BLaER1 (cell line): ENCODE results near the gene MEIS2.

Source experiments
- H3K27ac ChIP-seq: shearing (Covaris generic); formaldehyde crosslinking; 2 replicates; pipeline ENCODE4 v1.8.1; 2022
- H3K27me3 ChIP-seq: shearing (Covaris generic); formaldehyde crosslinking; 2 replicates; pipeline ENCODE4 v1.8.1; 2022
- H3K36me3 ChIP-seq: shearing (Covaris generic); formaldehyde crosslinking; 2 replicates; pipeline ENCODE4 v1.8.1; 2022
- H3K4me1 ChIP-seq: shearing (Covaris generic); formaldehyde crosslinking; 2 replicates; pipeline ENCODE4 v1.8.1; 2022
- H3K4me2 ChIP-seq: shearing (Covaris generic); formaldehyde crosslinking; 2 replicates; pipeline ENCODE4 v1.8.1; 2022
- H3K4me3 ChIP-seq: shearing (Covaris generic); formaldehyde crosslinking; 2 replicates; pipeline ENCODE4 v1.8.1; 2022
- H3K9ac ChIP-seq: shearing (Covaris generic); formaldehyde crosslinking; 2 replicates; pipeline ENCODE4 v1.8.1; 2022
- H3K9me3 ChIP-seq: shearing (Covaris generic); formaldehyde crosslinking; 2 replicates; pipeline ENCODE4 v1.8.1; 2022
- H4K20me1 ChIP-seq: shearing (Covaris generic); formaldehyde crosslinking; 2 replicates; pipeline ENCODE4 v1.8.1; 2022
- Cebpa-rat ChIP-seq: shearing (Covaris generic); IDR thresholded peaks from 2 replicates; pipeline ENCODE4 v1.8.1; 2022

Gene MEIS2

DNA sequence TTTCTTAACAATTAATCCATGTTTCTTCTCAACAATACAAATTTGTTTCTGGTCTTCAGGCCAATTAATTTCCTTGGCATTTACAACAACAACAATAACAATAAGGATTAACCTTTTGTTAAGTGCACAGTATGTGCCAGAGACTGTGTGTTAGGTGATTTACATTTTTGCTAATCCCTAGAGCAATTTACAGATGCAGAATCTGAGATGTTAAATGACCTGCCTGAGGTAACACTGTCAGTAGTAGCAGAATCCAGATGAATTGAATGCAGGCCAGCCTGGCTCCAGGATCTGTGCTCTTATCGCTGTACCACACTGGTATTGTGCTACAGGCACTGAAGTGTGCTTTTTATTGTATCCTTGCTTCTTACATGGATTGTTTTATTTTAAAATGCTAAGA lies 122.2 kb downstream of the MEIS2 start:
- H3K4me1 ChIP-seq = no peaks in the 10 kb centered on the region
- no peak overlapping the region for H3K9ac ChIP-seq
- H4K20me1 ChIP-seq = no peaks in the 10 kb centered on the region
- no peak overlapping the region for H3K4me3 ChIP-seq
- no peaks in the 10 kb centered on the region for H3K27me3 ChIP-seq
- no peak overlapping the region for H3K4me2 ChIP-seq
- no peaks in the 10 kb centered on the region for H3K36me3 ChIP-seq
- no peak for TF ChIP-seq Cebpa-rat
- H3K27ac ChIP-seq = no peak overlapping the region
- H3K9me3 ChIP-seq = no peaks in the 10 kb centered on the region

DNA sequence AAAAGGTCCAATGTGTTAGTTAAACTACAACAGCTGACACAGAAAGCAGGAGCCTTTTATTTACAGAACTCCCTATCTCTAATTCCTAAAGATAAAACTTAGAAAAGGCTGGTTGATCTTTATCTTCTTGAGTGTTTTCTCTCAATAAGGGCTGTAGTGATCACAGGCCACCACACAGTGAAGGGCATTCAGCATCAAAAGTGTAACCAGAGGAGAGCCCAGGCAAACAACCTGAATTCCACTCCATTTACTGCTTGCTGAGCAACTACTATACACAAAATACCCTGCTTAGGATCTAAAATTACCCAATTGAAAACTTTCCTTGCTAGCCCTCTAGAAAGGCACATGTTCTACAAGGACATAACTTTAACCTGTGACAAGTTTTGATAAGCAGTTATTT lies 122.7 kb downstream of the MEIS2 start:
- TF ChIP-seq Cebpa-rat = no peak
- Histone ChIP-seq H3K36me3 (no peaks in the 10 kb centered on the region), H3K9ac (no peak overlapping the region), H3K27ac (no peak overlapping the region), H3K4me2 (no peak overlapping the region), H3K27me3 (no peaks in the 10 kb centered on the region), H3K4me3 (no peak overlapping the region), H3K9me3 (no peaks in the 10 kb centered on the region), H3K4me1 (no peaks in the 10 kb centered on the region), H4K20me1 (no peaks in the 10 kb centered on the region)

DNA sequence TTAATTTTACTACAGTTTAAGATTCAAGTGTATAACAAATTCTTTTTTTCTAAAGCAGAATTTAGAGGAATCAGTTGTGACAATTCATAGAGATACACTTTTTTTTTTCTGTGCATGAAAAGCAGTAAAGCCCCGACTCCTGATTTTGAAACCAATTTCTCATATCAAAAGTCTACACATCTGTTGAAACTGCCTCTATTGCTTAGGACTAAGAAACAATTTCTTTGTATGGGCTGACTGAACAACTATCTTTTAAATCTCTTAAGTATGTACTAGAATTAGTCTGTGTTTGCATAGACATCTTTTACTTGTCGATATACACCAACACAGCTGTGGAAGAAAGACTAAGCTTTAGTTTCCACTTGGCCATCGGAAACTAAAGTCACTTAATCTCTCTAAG lies 127.6 kb downstream of the MEIS2 start:
- Histone ChIP-seq H3K36me3 (no peaks in the 10 kb centered on the region), H3K27me3 (no peaks in the 10 kb centered on the region), H3K9me3 (no peaks in the 10 kb centered on the region), H3K4me3 (no peak overlapping the region), H3K4me1 (no peaks in the 10 kb centered on the region), H4K20me1 (no peaks in the 10 kb centered on the region), H3K9ac (no peak overlapping the region), H3K27ac (no peak overlapping the region), H3K4me2 (no peak overlapping the region)
- TF ChIP-seq Cebpa-rat = no peak

DNA sequence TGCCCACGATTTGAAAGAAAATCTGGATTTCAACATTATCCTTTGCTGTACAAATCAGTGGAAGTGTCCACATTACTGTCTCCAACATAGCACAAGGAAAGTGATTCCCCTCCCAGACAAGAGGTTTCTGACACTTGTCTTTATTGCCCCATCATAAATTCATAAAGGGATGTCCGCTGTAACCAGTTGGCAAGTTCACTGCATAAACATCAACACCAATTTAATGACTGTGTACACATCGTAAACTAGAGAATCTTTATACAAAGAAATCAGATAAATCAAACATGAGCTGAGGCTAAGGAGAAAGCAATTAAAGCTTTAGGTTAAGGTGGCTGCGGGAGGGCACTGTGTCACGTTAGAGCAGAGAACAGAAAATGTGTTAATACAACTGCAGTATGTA lies 129.8 kb downstream of the MEIS2 start:
- TF ChIP-seq Cebpa-rat = no peak
- H3K27me3 ChIP-seq = no peaks in the 10 kb centered on the region
- H3K36me3 ChIP-seq = no peaks in the 10 kb centered on the region
- no peaks in the 10 kb centered on the region for H3K4me1 ChIP-seq
- H3K27ac ChIP-seq = no peak overlapping the region
- no peaks in the 10 kb centered on the region for H3K9me3 ChIP-seq
- H3K4me2 ChIP-seq = no peak overlapping the region
- no peaks in the 10 kb centered on the region for H4K20me1 ChIP-seq
- no peak overlapping the region for H3K4me3 ChIP-seq
- H3K9ac ChIP-seq = no peak overlapping the region

DNA sequence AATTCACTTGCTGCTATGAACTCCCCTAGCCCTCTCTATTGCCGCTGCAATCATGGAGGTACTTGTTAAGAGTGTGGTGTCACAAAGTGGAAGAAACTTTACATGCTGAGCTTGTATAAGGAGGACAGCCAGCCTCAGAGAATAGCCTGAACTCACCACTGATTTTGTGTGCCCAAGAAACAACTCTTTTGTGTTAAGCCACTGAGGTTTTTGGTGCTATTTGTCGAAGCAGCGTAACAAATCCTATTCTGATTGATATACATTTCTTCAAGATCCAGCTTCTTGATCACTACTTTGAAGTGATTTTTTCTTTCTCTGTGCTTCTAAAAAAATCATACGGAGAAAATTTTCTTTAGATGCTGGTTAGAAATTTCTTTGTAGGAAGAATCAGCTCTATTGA lies 132.4 kb downstream of the MEIS2 start:
- no peaks in the 10 kb centered on the region for H3K36me3 ChIP-seq
- TF ChIP-seq Cebpa-rat = no peak
- H3K4me2 ChIP-seq = no peak overlapping the region
- no peak overlapping the region for H3K9ac ChIP-seq
- no peaks in the 10 kb centered on the region for H3K9me3 ChIP-seq
- H4K20me1 ChIP-seq = no peaks in the 10 kb centered on the region
- H3K4me1 ChIP-seq = no peaks in the 10 kb centered on the region
- H3K4me3 ChIP-seq = no peak overlapping the region
- no peak overlapping the region for H3K27ac ChIP-seq
- no peaks in the 10 kb centered on the region for H3K27me3 ChIP-seq

DNA sequence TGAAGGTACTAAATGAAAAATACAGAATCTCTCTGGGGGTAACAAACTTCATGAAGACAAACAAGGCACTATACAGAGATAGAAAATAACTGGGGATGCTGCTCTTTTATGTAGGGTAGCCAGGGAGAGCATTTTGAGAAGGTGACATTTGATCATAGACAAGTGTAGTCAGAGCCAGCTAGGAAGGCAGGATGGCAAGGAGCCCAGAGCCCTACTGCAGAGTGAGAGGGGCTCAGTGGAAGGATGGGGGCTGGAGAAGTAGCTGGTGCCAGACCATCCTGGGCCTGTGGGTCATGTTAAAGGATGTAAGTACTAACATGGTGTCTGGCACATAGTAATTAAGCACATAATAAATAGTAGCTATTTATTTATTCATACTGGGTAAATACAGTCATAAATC lies 133.6 kb downstream of the MEIS2 start:
- H4K20me1 ChIP-seq = no peaks in the 10 kb centered on the region
- H3K4me3 ChIP-seq = no peak overlapping the region
- no peaks in the 10 kb centered on the region for H3K4me1 ChIP-seq
- no peaks in the 10 kb centered on the region for H3K27me3 ChIP-seq
- no peaks in the 10 kb centered on the region for H3K36me3 ChIP-seq
- no peak for TF ChIP-seq Cebpa-rat
- no peak overlapping the region for H3K4me2 ChIP-seq
- H3K9me3 ChIP-seq = no peaks in the 10 kb centered on the region
- H3K9ac ChIP-seq = no peak overlapping the region
- no peak overlapping the region for H3K27ac ChIP-seq

DNA sequence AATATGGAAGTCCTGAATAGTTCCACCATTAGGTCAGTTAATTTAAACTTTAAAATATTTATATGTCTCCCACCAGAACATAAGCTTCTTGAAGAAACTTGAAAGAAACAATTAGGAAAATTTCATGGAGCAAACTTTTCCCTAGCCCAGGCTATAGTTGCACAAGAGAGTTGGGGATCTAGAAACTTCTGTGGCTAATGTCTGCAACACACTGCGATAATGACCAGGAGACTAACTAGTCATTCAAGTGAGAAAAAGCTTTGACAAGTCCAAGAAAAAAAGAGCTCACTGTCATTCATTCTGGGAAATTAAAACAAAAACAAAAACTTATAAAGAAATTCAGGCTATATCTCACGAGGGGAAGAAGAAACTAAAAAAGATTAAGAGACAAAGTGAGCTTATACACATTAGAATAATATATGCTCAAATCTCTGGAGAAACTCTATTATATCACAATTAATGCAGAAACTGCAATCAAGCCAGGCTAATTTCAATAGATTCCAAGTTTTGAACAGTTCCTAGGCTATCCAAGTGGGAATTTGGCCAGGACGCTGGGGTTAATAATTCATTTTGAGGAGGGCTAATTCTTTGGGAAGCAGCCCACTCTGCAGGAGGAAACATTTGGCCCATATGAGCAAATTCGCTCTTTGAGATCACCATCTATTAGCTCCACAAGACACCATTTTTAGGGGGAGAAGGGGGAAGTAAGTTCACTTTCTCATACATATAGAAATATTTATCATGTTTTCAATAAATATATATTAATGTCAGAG lies 134.6 kb downstream of the MEIS2 start:
- TF ChIP-seq Cebpa-rat = no peak
- H3K36me3 ChIP-seq = no peaks in the 10 kb centered on the region
- H3K27ac ChIP-seq = no peak overlapping the region
- H4K20me1 ChIP-seq = no peaks in the 10 kb centered on the region
- H3K4me1 ChIP-seq = no peaks in the 10 kb centered on the region
- no peak overlapping the region for H3K4me2 ChIP-seq
- no peaks in the 10 kb centered on the region for H3K9me3 ChIP-seq
- H3K27me3 ChIP-seq = no peaks in the 10 kb centered on the region
- H3K9ac ChIP-seq = no peak overlapping the region
- H3K4me3 ChIP-seq = no peak overlapping the region

DNA sequence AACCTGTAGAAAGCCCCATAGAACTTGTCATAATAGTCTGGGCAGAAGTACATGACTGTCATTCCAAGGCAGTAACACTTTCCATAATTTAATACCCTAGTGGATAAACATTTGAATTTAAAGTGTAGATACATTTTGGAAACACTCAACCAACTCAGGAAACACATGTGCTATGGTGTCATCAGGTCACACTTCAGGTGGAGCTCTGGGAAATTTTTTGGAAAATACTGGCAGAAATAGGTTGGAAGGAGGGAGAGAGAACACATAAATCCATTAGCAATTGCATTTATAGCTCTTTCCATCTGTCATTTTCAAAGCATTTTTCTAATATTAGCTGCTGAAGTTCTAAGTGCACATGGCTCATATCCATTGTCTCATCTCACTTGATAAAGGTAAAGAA lies 135.7 kb downstream of the MEIS2 start:
- TF ChIP-seq Cebpa-rat = no peak
- Histone ChIP-seq H3K27ac (no peak overlapping the region), H3K4me3 (no peak overlapping the region)

DNA sequence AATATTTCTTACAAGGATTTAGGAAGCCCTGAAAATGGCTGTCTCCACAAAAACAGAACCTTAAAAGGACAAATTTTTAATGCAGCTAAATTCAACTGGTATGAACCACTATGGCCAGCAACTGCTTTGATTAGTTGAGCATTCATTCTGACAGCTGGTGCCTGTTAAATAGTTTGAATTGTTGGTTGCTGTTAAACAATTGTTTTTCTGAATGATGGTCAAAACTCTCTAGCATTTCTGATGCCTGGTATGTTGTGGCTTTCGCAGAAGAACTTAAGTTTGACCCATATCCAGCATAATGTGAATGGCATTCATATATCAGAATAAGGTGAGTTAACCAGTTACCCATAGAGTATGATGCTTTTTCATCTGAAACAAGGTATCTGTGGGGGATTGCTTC lies 138.4 kb downstream of the MEIS2 start:
- no peak overlapping the region for H3K27ac ChIP-seq
- TF ChIP-seq Cebpa-rat = no peak

More for the DNA sequence above, 135.7 kb downstream of the MEIS2 start:
- Histone ChIP-seq H3K4me1 (no peaks in the 10 kb centered on the region), H3K36me3 (no peaks in the 10 kb centered on the region), H4K20me1 (no peaks in the 10 kb centered on the region), H3K9ac (no peak overlapping the region), H3K27me3 (no peaks in the 10 kb centered on the region), H3K4me2 (no peak overlapping the region), H3K9me3 (no peaks in the 10 kb centered on the region)

DNA sequence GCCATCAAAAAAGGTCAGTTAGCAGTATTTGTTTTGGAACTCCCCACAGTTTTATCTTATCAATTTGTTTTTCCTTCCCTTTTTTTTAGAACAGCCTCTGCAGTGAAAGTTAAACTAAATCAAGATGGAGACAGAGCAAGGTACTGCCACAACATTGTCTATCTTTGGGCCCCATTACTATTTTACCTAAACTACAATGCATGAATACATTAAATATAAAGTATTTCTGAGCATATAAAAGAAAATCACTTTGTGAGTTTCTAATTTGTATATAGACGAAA lies 139.5 kb downstream of the MEIS2 start:
- H3K4me2 ChIP-seq = no peak overlapping the region
- H3K4me1 ChIP-seq = no peaks in the 10 kb centered on the region
- no peak overlapping the region for H3K27ac ChIP-seq

More for the DNA sequence above, 138.4 kb downstream of the MEIS2 start:
- H3K27me3 ChIP-seq = no peaks in the 10 kb centered on the region
- no peaks in the 10 kb centered on the region for H3K9me3 ChIP-seq
- no peak overlapping the region for H3K9ac ChIP-seq
- no peak overlapping the region for H3K4me3 ChIP-seq
- H3K36me3 ChIP-seq = no peaks in the 10 kb centered on the region
- no peaks in the 10 kb centered on the region for H3K4me1 ChIP-seq
- H3K4me2 ChIP-seq = no peak overlapping the region
- no peaks in the 10 kb centered on the region for H4K20me1 ChIP-seq

More for the DNA sequence above, 139.5 kb downstream of the MEIS2 start:
- no peak overlapping the region for H3K9ac ChIP-seq
- H3K4me3 ChIP-seq = no peak overlapping the region
- no peaks in the 10 kb centered on the region for H4K20me1 ChIP-seq
- no peaks in the 10 kb centered on the region for H3K27me3 ChIP-seq
- H3K9me3 ChIP-seq = no peaks in the 10 kb centered on the region
- TF ChIP-seq Cebpa-rat = no peak
- no peaks in the 10 kb centered on the region for H3K36me3 ChIP-seq
